Measurements from ENCODE around the gene DLGAP4.

Gene DLGAP4

DNA sequence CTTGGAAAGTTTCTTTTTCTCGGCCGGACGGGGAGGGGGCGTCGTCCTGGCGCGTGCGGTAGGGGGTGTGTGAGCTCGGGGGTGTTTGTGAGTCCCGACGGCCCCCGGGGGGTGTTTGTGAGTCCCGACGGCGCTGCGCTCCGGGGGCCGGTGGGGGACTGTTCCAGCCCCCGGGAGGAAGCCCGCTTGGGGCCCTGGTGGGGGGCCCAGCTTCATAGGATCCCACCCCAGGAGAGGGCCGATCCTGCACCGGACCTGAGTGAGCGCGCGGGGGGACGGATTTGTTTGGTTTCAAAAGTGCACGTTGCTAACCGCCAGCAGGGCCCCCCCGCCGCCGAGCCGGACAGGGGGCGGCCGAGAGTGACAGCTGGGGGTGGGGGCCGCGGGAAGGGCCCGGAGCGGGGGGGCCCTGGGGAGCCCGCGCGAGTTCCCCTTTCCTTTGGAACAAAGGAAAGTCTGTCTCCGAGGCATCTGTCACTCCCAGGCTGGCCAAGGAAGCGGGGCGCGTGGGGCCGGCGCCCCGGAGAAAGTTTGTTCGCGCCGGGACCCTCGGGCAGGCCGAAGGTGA is 267.7 kb downstream of the DLGAP4 start:
- no peak for DNase-seq

DNA sequence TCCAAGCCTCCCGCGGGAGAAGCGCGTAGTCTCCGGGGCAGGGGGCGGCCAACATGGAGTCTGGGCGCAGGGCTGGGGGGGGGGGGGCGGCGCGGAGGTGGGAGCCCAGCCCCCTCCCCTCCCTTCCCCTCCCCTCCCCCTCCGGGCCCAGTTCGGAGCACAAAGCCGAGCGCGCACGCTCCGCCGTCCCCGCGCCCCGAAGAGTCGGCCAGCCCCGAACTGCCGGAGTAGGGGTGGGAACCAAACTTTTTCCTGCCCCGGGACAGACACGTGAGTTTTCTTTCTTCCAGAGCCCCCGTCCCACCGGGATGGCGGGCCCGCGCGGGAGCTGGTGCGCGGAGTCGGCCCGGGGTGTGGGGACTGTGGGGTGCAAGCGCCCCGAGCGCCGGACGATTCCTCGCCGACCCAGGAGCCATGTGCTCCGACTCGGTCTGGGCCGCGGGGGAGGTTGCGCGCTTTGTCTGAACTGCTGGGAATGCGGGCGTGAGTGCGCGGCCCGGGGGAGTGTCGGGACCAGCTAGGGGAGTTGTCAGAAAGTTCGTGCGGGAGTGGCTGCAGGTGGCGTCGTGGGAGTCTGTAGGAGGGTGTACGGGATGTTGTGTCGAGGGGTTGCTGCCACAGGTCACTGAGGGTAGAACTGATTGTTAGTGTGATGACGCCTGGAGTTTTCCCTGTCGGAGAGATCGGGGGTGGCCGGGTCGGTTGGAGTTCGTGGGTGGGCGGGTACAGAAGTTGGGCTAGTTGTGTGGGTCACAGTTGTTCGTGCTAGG is 268.4 kb downstream of the DLGAP4 start:
- DNase-seq: no peak

DNA sequence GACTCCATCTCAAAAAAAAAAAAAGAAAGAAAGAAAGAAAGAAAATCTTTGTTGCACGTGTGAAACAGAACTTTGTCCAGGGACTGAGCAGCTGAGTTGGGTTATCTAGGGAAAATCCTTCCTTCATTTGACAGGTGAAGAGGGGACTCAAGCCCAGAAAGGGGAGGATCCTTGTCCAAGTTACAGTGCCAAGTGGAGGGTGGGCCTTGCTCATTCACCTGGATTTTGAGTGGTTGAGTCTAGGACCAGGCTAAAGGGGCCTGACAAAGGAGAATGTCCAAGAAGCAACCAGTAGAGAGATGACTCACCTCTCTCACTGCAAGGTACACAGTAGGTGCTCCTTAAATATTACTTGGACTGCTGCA is 269.9 kb downstream of the DLGAP4 start:
- DNase-seq: no peak

Measured in DMS153 (cell line).